ENCODE measurements around the gene PRSS53.
"Not testable (repeated sequence)": the region's sequence is repeated elsewhere in the genome, so short reads cannot be mapped to it uniquely, and the experiment has no call there.

The PRSS53 gene

DNA sequence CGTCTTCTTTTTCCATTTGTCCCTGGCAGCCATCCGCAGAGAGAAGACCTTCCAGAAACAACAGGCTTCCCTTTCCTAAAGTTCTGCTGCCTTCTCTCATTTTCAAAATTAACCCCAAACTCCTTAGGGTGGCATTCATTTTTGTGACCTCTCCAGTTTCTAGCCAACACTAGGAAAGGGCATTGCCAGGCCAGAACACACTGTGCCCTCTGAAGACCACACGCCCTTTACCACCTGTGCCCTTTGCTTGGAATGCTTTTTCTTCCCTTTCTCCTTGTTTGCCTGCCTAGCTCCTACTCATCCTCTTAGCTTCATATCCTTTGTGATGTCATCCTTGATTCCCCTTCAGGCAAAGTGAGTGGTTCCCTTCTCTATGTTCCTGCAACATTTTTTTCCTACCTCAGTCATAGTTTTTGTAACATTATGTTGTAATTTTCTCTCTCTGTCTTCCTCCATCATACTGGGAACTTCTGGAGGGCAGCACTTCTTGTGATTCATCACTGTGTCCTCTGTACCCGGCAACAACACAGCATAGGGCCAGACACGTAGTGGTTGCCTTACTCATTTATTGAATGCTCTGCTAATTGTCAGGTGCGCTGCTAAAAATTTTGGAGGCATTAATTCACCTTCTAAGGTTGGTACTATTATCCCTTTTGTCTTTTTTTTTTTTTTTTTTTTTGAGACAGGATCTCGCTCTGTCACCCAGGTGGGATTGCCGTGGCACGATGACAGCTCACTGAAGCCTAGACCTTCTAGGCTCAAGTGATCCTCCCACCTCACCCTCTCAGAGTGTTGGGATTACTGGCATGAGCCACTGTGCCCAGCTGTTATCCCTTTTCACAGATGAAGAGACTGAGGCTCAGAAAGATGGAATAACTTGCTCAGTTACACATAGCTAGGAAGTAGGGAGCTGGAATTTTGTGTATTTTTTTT, 29.7 kb upstream of the PRSS53 start:
- no peak for DNase-seq

DNA sequence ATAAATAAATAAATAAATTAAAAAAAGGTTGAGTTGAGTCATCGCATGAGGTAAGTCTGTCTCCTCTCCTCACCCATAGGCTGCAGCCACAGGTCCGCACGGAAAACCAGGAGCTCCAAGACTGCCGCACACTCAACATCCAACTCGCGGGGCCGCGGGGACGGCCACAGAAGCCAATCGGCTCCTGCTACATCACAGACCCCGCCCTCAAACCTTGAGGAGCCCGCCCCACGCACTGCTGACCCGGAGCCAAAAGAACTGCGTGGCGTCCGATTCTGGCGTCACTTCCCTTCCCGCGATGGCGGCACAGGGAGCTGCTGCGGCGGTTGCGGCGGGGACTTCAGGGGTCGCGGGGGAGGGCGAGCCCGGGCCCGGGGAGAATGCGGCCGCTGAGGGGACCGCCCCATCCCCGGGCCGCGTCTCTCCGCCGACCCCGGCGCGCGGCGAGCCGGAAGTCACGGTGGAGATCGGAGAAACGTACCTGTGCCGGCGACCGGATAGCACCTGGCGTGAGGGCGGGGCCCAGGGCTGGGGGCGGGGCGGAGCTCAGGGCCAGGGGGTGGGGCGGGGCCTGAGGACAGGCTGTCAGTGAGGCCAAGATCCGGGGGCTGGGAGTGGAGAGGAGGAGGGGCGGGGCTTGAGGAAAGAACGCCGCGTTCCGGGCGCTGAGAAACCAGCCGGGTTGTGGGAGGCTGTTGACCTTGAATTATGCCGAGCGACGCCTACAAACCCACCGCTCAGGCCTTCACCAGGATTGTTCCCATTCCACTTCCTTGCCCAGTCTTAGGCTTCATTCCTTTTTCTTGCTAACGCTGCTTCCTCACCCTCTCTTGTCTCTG, 28.9 kb upstream of the PRSS53 start, which contains the start of gene KAT8:
KAT8 (plus strand) TSS at position 281 of the 839 bp plus-strand sequence; CDS start at position 299, 18 bp downstream.
- DNase-seq, result peak; percentile 73 to 99 (median 96)

DNA sequence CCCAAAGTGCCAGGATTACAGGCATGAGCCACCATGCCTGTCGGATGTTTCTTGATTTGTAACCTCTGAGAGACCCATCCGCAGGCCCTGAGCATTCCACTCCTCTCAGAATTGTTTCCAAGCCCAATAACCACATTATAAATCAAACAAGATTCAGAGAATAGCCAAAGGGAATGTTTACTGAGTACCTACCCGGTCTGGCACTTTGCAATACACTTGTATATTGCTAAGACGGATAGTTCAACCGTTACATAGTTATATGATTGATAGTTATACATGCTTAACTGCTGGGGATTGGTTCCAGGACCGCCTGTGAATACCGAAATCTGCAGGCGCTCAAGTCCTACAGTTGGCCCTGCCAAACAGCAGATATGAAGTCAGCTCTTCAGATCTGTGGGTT, 25.7 kb upstream of the PRSS53 start:
- no peak for DNase-seq

DNA sequence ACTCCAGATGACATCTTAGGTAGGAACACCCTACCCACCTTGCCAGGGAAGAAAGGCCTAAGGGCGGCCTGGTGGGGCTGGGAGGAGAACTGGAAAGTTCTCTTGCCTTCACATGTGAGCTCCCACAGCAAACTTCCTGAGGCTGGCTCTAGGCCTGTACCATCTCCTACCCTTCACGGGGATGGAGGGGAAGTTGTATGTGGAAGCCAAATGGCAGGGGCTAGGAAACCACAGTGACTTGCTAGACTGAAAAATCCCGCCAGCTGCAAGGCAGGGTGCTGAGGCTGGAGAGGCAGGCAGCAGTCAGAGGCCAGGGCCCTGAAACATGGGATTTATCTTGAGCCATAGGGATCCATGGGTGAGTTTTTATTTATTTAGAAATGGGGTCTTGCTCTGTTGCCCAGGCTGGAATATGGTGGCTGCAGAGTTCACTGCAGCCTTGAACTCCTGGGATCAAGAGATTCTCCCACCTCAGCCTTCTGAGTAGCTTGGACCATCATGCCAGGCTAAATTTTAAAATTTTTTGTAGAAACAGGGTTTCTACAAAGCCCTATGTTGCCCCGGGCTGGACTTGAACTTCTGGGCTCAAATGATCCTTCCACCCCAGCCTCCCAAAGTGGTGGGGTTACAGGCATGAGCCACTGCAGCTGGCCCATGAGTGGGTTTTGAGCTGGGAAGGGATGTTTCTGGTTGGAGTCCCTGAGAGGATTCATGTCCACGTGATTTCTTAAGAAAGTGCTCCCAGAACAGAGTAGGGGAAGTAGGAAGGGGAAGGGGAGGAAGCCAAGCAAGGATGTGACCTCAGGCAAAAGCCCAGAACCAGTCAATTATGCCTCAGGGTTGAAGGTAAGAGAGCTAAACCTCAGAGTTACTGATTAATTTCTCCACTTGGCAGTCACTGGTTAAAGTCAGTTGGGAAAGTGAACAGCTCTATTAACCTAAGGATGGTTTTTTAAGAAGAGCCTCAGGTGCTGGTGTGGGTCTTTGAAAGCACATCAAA, 24.7 kb upstream of the PRSS53 start:
- no peak for DNase-seq

DNA sequence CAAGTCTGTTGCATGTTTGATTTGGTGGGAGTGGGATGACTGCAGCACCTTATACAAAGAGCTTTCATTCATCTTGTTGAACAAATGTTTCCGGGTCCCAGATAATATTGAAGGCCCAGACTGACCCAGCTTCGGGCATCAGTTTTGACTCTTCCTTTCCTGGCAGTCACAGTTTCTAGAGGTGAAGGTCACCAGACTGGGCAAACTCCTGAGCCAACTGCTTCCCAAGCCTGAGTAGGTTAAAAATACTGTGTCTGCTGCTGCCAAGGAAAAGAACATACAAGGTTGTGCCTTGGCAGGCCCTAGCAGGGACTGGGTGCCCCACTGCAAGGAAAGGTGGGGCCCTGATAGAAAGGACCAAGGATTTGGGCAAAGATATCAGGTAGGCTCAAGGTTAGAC, 24.0 kb upstream of the PRSS53 start:
- DNase-seq, result no peak

DNA sequence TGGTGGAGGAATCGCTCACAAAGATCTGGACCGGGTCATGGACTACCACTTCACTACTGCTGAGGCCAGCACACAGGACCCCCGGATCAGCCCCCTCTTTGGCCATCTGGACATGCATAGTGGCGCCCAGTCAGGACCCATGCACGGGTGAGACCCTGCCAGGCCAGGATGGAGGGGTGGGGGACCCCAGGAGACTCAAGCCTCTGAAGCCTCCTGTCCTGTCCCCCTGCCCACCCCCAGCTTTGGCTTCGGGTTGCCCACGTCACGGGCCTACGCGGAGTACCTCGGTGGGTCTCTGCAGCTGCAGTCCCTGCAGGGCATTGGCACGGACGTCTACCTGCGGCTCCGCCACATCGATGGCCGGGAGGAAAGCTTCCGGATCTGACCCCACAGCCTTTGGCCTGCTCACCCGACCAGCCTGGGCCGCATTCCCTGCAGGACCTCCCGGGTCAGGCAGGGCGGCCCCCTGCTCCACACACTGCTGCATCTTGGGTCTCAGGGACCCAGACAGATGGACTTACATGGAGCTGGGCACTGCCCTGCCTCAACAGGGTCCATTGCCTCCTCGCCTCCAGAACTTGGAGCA, 23.2 kb upstream of the PRSS53 start:
- no peak for DNase-seq

DNA sequence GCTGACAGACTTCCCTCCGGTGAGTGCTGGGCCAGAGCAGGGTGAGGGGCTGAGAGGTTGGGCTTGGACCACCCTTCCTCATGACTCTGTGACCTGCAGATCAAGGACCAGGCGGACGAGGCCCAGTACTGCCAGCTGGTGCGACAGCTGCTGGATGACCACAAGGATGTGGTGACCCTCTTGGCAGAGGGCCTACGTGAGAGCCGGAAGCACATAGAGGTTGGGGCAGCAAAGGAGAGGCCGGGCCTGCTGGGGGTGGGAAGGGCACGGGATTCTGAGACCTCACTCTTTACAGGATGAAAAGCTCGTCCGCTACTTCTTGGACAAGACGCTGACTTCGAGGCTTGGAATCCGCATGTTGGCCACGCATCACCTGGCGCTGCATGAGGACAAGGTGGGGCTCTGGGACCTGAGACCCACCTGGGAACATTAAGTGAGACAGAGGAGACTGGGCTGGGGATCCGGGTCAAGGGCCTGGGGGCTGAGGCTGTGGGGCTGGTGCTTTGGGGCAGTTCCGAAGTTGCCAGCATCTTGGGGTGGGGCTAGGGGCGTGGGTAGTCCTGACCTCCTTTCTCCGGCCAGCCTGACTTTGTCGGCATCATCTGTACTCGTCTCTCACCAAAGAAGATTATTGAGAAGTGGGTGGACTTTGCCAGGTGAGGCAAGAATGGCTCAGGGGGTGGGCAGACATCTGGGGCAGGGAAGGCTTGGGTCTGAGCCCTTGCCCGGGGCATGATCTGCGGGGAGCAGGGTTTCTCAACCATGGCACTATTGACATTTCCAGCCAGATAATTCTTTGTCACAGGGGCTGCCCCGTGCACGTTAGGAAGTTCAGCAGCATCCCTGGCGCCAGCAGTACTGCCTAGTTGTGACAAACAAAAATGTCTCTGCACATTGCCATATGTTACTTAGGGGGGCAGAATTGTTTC, 21.6 kb upstream of the PRSS53 start:
- no peak for DNase-seq

DNA sequence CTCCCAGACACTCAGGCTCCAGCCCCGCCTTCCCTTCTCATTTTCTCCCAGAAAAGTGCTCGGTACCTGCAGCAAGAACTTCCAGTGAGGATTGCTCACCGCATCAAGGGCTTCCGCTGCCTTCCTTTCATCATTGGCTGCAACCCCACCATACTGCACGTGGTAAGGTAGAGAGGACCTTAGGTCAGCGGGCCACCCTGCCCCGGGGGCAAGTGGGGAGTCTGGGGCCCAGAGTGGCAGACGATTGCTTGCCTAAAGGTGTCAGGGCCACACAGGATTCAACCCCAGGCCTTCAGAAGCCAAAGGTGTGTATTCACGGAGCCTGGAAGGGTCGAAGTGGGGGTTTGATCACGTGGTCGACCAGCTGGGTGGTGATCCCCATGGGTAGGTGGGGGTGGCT, 20.9 kb upstream of the PRSS53 start:
- no peak for DNase-seq

DNA sequence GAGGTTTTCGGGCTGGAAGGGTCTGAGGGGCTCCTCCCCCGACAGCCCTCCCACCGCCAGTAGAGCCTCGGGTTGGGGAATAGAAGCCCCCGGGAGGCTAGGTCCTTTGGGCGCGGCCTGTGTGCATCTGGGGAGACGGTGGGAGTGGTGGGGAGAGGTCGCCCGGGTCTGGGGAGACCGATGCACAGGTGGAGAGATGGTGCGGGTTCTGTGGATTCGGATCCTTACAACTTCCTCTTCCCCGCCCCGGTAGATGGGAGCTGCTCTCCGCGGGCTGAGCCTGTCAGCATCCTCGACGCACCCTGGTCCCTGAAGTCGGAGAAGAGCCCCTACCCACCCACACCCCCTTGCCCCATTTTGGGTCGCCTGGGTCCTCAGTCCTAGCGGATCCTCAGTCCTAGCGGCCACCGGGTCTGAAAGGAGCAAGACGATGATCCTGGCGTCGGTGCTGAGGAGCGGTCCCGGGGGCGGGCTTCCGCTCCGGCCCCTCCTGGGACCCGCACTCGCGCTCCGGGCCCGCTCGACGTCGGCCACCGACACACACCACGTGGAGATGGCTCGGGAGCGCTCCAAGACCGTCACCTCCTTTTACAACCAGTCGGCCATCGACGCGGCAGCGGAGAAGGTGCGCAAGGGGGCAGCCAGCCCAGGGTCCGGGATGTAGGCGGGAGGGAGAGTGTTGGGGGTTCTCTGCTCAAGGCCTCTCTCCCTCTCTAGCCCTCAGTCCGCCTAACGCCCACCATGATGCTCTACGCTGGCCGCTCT, 20.2 kb upstream of the PRSS53 start:
- peak in 1 of 56 donors; percentile 54 for DNase-seq

DNA sequence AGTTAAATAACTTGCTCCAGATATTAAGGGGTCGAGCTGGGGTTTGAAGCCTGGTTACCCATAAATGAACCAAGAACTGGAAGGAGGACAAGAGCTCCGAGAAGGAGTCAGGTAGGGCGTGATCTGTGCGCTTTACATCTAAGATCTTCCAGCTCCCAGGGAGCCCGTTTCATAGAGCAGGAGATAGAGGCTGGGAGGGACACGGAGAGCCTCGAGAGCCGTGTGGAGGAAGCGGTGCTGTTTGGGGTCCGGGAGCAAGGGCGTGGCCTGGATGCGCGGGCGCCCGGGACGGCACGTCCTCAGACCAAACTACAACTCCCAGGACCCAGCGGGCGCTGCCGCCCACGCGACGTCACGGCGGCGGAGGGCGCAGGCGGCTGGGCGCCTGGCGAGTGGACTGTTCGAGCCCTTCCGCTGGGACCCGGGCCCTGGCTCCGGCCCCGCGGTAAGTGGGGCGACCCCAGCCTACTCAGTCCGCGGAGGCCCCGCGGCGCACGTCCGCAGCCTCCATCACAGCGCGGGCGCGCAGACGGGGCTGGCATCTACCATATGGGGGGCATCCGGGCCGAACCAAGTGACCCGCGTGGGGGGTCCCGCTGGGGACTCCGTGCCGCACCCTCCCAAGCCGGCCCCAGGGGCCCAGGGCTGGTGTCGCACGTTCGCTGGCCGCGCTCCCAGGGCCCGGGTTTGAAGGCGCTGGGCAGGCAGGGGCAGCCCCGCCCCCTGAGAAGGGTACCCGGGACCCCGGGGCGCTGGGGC, 19.5 kb upstream of the PRSS53 start, which contains the start of gene BCKDK:
BCKDK (plus strand) TSS at position 352 of the 759 bp plus-strand sequence. CDS start 838 bp downstream, outside the sequence.
- DNase-seq, result peak in 47 of 56 donors; percentile 17 to 83 (median 52)

DNA sequence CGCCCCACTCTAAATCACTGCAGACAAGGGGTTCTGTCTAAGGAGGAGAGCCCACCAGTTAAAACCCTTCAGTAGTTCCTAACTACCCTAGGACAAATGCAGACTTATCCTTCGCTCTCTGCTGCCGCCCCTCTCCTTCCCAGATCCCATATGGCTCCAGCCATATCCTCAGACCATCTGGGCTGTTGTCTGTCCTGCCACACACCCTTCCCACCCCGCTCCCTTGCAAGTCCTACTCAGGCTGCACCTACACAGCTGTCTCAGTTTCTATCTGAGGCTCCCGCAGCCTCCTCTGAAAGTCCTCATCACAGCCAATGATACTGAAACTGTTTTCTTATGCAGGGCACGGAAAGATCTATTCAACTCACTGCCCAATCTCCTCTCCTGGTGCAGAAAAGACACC, 18.7 kb upstream of the PRSS53 start:
- no peak for DNase-seq

DNA sequence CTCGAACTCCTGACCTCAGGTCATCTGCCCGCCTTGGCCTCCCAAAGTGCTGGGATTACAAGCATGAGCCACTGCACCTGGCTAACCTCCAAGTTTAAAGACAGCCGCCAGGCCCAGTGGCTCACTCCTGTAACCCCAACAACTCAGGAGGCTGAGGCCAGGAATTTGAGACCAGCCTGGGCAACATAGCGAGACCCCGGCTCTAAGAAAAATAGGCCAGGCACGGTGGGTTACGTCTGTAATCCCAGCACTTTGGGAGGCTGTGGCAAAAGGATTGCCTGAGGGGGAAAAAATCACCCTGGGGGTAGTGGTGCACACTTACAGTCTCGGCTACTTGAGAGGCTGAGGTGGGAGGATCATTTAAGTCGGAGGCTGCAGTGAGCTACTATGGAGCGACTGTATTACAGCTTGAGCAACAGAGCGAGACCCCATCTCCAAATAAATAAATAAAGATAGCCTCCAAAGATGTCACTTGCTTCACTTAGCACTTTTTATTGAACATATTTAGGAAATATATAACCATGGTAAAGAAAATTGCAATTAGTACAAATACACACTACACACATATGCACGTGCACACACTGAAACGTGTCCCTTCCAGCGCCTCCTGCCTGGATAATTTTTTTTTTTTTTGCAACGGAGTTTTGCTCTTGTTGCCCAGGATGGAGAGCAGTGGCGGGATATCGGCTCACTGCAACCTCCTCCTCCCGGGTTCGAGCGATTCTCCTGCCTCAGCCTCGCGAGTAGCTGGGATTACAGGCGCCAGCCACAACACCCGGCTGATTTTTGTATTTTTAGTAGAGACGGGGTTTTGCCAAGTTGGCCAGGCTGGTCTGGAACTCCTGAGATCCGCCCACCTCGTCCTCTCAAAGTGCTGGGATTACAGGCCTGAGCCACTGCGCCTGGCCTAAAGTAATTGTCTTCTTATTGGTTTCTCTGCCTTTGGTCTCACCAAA, 18.0 kb upstream of the PRSS53 start:
- DNase-seq, result no peak

DNA sequence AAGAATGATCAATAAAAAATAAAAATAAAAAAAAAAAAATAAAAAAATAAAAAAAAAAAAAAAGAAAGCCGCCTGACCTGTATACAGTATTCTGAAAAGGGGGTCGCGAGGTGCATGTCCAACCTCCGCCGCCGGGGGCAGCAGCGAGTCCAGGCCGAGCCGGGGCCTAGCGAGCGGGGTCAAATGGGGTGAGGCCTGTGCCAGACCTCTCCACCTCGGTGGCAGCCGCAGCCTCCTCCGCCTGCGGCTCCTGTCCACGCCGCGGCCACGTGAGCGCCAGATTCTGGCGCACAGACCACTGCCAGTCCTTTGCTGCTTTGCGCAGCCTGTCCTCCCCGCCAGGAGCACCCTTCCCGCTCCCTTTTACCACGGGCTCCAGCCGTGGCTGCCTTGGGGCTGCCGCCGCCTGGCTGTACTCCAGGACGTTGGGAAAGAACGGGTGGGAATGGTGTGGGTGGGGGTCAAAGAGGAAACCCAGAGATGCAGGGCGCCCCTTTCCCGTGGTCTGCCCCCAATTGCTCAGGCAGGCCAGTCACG, 17.0 kb upstream of the PRSS53 start:
- DNase-seq, result peak in 46 of 56 donors; percentile 13 to 83 (median 56)

DNA sequence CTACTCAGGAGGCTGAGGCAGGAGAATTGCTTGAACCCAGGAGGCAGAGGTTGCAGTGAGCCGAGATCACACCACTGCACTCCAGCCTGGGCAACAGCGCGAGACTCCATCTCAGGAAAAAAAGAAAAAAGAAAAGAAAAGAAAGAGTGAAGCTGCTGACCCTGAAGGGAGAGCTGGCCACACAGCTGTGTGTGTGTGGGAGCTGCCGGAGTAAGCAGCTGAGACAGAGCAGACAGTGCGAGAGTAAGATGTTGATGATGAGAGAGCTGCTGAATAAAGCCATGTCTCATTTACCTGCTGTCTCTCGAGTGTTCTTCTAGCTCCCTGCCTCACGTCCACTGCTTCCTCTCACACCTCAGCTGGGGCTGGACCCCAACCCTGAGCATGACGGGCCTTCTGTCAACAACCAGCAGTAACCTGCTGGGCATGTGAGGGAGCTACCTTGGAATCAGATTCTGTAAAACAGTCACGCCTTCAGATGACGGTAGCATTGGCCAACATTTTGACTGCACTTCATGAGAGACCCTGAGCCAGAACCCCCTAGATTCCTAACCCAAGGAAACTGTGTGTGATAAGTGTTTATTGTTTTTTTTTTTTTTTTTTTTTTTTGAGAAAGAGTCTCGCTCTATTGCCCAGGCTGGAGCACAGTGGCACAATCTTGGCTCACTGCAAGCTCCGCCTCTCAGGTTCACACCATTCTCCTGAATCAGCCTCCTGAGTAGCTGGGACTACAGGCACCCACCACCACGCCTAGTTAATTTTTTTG, 12.3 kb upstream of the PRSS53 start:
- not testable (repeated sequence) for DNase-seq
